ENCODE data around the gene CERKL.

- TF ChIP-seq ISL1 (CRISPR knock-in tag; IDR thresholded peaks at IDR 0.05) (no peak), PPARA (CRISPR knock-in tag; IDR thresholded peaks at IDR 0.05; ENCODE audit: borderline replicate concordance) (no peak), GLIS3 (CRISPR knock-in tag; IDR thresholded peaks at IDR 0.05) (no peak), TCF4 (CRISPR knock-in tag; IDR thresholded peaks at IDR 0.05; ENCODE audit: borderline replicate concordance) (no peak), SNAI2 (CRISPR knock-in tag; IDR thresholded peaks at IDR 0.05) (no peak), ZFP3 (CRISPR knock-in tag; IDR thresholded peaks at IDR 0.05) (no peak), TSHZ2 (CRISPR knock-in tag; IDR thresholded peaks at IDR 0.05) (no peak)
- TF ChIP-seq, protein P1, sequence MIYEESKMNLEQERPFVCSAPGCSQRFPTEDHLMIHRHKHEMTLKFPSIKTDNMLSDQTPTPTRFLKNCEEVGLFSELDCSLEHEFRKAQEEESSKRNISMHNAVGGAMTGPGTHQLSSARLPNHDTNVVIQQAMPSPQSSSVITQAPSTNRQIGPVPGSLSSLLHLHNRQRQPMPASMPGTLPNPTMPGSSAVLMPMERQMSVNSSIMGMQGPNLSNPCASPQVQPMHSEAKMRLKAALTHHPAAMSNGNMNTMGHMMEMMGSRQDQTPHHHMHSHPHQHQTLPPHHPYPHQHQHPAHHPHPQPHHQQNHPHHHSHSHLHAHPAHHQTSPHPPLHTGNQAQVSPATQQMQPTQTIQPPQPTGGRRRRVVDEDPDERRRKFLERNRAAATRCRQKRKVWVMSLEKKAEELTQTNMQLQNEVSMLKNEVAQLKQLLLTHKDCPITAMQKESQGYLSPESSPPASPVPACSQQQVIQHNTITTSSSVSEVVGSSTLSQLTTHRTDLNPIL (CRISPR knock-in tag; IDR thresholded peaks at IDR 0.05; ENCODE audit: low read depth), result no peak
Observed at GRCh38 chr2:181594322-181594721, 62.6 kb downstream of the CERKL start.

Data from SK-N-SH treated with all-trans-retinoic acid at 6 μM for 48 hours (cell line).